ENCODE results near the gene SETD3. TPM values are rescaled to one million over a fixed set of nuclear protein-coding genes. Genes with fewer than 3 reads are reported as not detected.

The SETD3 gene
- total RNA-seq, 1 donor from 2014 or later = 92.5 TPM

DNA sequence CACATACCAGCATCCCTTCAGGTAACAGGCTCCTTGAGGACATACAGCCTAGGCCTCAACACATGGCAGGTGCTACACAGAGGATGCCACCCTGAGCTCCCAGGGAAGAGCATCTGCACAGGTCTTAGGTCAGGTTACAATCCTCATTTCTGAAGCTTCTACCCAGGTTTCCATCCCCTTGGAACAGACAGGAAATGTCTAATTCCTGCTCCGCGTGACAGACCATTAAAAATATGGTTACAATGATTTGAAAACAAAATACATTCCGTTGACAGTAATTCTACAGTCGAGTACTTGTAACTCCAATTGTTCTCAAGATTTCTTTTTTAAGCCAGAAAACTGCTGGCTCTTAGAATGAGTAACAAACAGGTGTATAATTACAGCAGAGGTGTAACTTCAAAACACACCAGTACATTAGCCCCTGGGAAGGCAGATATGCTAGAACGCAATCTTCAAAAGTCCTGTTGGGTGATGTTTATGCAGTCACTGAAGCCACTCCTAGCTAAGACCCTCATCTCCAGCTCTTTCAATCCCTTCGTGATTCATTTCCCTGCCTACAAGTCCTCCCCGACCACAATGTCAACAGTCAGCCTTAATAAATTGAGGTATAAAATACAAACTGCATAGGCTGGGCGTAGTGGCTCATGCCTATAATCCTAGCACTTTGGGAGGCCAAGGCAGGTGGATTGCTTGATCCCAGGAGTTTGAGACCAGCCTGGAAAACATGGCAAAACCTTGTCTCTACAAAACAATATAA lies 11.6 kb downstream of the SETD3 start:
- no peak for DNase-seq
- intact Hi-C loops (cut with DNase I) = no loop called here
- no peak for ATAC-seq (ENCODE audit: poor library complexity)

GRCh38 chr14:99468081-99468480 lies 12.6 kb downstream of the SETD3 start:
- intact Hi-C loops (cut with DNase I) = no loop called here
- ATAC-seq (ENCODE audit: poor library complexity) (peak; percentile 42), DNase-seq (no peak)

DNA sequence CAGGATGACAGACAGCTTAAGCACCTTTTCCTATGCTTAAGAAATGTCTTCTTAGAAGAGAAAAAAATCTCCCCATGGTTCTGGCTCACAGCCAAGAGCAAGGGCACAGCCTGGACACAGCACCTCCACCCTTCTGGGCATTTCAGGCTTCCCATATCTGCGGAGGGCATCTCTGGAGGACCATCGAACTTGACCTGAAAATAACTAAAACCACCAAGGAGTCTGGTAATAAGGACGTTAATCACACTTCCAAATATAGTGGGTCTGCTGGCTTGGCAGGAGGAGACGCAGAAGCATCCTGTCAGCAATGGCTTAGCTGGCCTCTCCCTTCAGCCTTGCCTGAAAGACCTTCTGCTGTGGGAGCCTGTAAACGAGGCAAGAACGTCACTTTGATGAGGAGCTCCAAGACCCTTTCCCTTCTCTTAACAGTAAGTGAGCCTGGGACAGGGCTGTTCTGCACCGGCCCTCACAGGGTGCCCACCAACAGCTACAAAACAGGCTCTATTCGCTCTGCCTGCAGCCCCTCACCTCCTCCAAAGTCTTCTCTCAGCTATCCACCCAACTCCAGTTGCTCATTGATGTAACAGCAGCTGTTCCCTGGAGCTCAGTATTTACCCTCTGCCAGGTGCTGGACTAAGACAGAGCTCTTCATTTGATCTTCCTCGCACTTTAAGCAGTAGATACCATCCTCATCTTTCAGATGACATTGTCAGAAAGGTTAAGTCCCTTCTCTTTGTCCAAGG lies 13.2 kb downstream of the SETD3 start:
- ATAC-seq (ENCODE audit: poor library complexity) (peak; percentile 67), DNase-seq (no peak)
- intact Hi-C loops (cut with DNase I) = no loop called here

- intact Hi-C loops (cut with DNase I) = no loop called here
- DNase-seq (no peak), ATAC-seq (ENCODE audit: poor library complexity) (no peak)
Observed at GRCh38 chr14:99466758-99467157, 13.9 kb downstream of the SETD3 start.

GRCh38 chr14:99465288-99465687 lies 15.4 kb downstream of the SETD3 start:
- intact Hi-C loops (cut with DNase I) = no loop called here
- DNase-seq = no peak
- ATAC-seq (ENCODE audit: poor library complexity) = no peak

DNA sequence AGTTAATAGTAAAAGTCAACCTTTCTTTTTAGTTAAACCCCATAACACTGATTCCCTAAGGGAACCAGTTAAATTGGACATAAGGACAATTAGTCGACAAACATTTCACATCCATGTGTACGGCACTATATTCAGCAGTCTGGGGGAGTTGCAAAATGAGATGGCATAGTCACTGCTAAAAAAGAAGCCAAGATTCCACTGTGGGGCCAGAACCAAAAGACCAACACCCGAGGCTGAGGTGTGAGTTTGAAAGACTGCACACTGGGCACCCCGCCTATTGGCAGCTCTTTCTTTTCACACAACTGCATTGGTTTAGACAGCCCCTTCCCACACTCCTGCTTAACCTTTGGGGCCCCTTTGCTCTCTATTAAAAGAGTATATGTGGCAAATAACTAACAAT lies 16.7 kb downstream of the SETD3 start:
- ATAC-seq (ENCODE audit: poor library complexity) = no peak
- no peak for DNase-seq
- intact Hi-C loops (cut with DNase I) = no loop called here

DNA sequence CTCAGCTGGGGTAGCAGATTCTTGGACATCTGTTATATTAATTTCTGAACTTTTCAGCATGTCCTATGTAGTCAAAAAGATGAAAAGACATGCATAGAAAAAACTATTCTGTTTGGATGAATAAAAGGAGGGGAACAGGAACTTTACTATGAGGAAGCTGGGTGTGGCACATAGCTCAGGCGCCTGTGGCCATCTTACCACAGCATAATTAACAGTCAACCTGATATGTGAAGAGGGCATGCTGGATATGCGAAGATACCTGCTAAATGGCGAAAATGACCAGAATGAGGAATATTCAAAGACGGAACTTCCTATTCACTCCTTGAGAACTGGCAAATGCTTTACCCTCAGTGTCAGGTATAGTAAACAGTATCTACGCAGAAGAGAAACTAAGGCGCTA lies 18.4 kb downstream of the SETD3 start:
- ATAC-seq (ENCODE audit: poor library complexity) = no peak

DNA sequence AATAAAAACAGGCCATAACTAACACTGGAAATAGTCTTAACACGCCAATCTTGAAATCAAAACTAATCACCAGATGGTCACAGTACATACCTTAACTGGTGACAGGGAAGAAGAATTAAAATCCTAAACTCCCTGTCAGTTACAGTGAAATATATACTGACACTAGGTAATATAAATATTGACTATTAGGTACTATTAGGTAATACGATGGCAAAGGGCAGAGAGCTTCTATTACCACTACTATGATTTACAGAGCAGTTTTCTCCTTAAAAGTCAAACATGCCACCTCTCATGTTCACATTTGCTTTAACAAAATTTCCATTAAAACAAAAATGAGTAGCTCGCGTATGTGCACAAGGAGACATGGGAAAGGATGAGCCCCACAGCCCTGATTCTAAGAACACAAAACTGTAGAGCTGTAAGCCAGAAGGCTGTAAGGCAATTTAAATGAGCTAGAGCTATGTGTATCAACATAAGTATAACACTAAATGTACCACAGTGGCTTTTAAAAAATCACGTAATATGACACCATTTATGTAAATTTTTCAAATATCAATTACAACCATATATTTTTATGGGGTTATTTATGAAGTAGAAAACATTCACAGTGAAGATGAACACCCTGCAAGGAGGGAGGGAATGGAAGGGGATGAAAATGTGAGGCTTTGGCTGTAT lies 19.1 kb downstream of the SETD3 start:
- DNase-seq = no peak
- ATAC-seq (ENCODE audit: poor library complexity) = no peak
- intact Hi-C loops (cut with DNase I) = no loop called here

More for the DNA sequence above, 18.4 kb downstream of the SETD3 start:
- DNase-seq = no peak
- intact Hi-C loops (cut with DNase I) = no loop called here

DNA sequence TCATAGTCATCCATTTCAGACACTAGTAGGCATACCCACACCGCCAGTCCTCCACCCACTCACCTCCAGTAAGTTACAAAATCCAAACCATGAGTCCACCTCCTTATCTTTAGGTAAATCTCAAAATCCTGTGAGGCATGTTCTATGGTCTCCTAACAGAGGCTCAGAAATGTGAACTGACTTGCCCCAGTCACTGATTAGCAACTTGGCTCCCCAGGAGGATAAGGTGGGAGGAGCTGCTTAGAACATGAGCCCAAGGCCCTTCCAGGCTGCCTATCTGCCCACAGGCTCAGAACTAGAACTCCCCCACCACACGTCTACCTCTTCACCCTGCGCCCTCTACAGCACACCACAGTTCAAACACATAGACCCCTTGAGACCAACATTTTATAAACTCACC lies 19.9 kb downstream of the SETD3 start:
- no peak for ATAC-seq (ENCODE audit: poor library complexity)
- no peak for DNase-seq
- intact Hi-C loops (cut with DNase I) = no loop called here

GRCh38 chr14:99459481-99460100 lies 21.1 kb downstream of the SETD3 start:
- ATAC-seq (ENCODE audit: poor library complexity) (no peak), DNase-seq (no peak)
- intact Hi-C loops (cut with DNase I) = no loop called here

GRCh38 chr14:99454246-99454645 lies 26.4 kb downstream of the SETD3 start:
- no peak for DNase-seq
- intact Hi-C loops (cut with DNase I) = no loop called here
- ATAC-seq (ENCODE audit: poor library complexity) = no peak

DNA sequence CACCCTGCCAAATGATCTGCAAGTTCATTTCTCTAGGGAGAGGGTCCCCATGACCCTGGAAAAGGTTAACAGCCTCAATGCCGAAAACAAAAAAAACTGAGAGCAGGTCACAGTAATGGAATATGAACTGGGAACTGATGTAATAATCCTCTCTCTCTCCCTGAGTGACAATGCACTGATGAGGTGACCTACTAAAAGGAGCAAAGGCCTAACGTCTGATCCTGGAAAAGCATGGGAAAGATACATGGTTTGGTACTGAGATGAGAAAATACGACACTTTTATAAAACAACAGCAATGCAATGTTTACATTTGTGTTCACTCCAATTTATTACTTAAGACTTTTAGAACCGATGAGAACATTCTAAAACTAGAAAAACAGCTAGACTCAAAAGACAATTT lies 27.7 kb downstream of the SETD3 start:
- no peak for ATAC-seq (ENCODE audit: poor library complexity)
- intact Hi-C loops (cut with DNase I) = no loop called here
- DNase-seq = no peak

- intact Hi-C loops (cut with DNase I) = no loop called here
- ATAC-seq (ENCODE audit: poor library complexity) (no peak), DNase-seq (no peak)
Observed at GRCh38 chr14:99451234-99451633, 29.4 kb downstream of the SETD3 start.

- ATAC-seq (ENCODE audit: poor library complexity) (no peak), DNase-seq (no peak)
- intact Hi-C loops (cut with DNase I) = no loop called here
Observed at GRCh38 chr14:99450266-99450665, 30.4 kb downstream of the SETD3 start.

GRCh38 chr14:99447739-99448138 lies 32.9 kb downstream of the SETD3 start:
- intact Hi-C loops (cut with DNase I) = no loop called here
- ATAC-seq (ENCODE audit: poor library complexity) = no peak

DNA sequence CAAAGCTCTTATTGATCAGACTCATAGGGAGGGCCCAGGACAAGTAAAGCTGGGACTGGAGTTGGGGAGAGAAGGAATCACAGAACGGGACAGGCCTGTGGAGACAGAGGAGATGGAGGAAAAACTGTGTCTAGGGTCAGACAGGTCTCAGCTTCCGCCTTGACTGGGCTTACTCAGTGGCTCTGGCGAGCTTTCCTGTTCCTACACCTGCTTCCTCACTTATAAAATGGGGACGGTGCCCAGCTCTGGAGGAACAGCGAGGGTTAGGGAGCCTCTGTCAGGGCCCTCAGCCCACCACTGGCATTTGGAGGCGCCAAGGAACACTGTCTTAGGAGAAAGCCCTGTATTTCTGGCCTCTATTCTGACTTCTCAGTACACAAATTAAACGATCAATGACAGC lies 34.7 kb downstream of the SETD3 start:
- intact Hi-C loops (cut with DNase I) = no loop called here
- DNase-seq (no peak), ATAC-seq (ENCODE audit: poor library complexity) (no peak)

More at GRCh38 chr14:99447739-99448138, 32.9 kb downstream of the SETD3 start:
- DNase-seq = no peak

DNA sequence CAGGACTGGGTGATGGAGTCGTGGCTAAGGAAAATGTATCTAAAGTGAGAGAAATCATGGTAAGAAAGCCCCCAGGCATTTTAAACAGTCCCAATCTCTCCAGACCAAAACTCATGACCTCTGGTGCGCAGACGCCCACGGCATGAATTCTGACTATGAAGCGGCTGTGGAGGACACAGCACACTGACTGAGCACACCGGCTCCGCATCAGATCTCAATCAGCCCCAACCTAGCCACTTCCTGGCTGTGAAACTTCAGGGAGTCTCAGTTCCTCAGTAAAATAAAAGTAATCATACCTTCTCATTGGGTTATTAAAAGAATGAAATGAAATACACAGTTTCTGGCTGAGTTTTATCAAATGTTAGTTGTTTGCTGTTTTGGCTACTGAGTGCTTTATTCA lies 38.7 kb downstream of the SETD3 start:
- DNase-seq (no peak), ATAC-seq (ENCODE audit: poor library complexity) (no peak)
- intact Hi-C loops (cut with DNase I) = no loop called here

- intact Hi-C loops (cut with DNase I) = no loop called here
- DNase-seq (no peak), ATAC-seq (ENCODE audit: poor library complexity) (peak; percentile 10)
Observed at GRCh38 chr14:99441157-99441870, 39.3 kb downstream of the SETD3 start.

DNA sequence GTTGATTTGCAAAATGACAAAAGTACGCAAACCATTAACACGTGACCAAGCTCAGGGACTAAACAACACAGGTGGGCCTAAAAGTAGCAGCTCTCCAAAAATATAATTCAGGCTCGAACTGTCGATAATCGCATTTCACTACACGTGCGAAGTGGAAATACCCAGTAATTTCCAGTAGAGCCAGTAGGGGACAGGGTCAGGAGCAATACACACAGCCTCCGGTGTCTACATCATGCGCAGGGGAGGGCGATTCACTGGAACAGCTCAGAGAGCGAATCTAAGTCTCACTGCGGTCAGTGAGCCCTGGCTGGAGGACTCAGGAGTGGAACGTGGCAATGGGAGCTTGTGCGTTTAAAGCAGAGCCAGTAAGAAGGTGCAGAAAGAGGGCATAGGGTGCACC lies 40.4 kb downstream of the SETD3 start:
- intact Hi-C loops (cut with DNase I) = no loop called here
- DNase-seq = no peak
- ATAC-seq (ENCODE audit: poor library complexity) = no peak
